Upper lobe of left lung (tissue), 4 donors: ENCODE data around the gene LRP8.

Experiments used
- CTCF ChIP-seq, 6 experiments: fragments of 450-650 bp in 4 of 6; fragments of 200-600 bp in 2 of 6; sonication (generic) in 2 of 6; IDR thresholded peaks; one replicate each; pipeline ENCODE4 v1.5.1; 2016 to 2019; ENCODE audit warnings: antibody characterized with exemption in 6 of 6
- POLR2A ChIP-seq, 4 donors: fragments of 450-650 bp; IDR thresholded peaks; one replicate each; pipeline ENCODE4 v1.5.1; 2016 to 2017; ENCODE audit warnings: antibody characterized with exemption in 4 of 4, mild to moderate bottlenecking in 2 of 4

DNA sequence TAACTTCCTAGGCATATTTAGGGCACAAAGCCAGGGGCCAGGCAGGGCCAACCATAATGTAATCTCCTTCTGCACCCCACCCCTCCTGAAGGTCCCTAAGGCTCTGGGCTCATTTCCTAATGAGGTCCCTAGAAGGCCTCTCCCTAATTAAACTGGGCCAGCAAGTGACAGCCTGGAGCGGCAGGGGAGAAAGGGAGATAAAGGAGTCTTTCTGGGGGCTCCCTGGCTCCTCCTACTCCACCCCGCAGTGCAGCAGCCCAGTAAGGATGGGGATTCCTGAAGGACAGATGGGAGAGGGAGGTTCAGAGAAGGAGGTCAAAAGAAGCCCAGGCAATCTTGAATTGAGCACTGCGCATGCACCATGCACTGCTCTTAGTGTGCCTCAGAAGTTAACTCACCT lies 12.8 kb downstream of the LRP8 start:
- TF ChIP-seq CTCF (IDR thresholded peaks at IDR 0.05) (no peak), POLR2A (IDR thresholded peaks at IDR 0.05) (no peak)
